PFSK-1 (cell line): ENCODE results near the gene SCN1A.

ENCODE experiments used
- TAF1 ChIP-seq: IDR thresholded peaks from 2 replicates; pipeline ENCODE4 v1.6.1; 2012; ENCODE audit warnings: low read length, control low read depth, borderline replicate concordance; ENCODE audit not compliant: insufficient read depth
- TF ChIP-seq, protein P1 (sequence below), 2 experiments: IDR thresholded peaks; 2 replicates each; pipeline versions ENCODE4 v1.6.1 to v1.8.0; 2011 to 2012; ENCODE audit warnings: low read depth in 2 of 2, low read length in 2 of 2, control low read depth in 1 of 2, inconsistent platforms in 1 of 2, mild to moderate bottlenecking in 1 of 2, moderate library complexity in 1 of 2; ENCODE audit not compliant: insufficient read depth in 1 of 2

DNA sequence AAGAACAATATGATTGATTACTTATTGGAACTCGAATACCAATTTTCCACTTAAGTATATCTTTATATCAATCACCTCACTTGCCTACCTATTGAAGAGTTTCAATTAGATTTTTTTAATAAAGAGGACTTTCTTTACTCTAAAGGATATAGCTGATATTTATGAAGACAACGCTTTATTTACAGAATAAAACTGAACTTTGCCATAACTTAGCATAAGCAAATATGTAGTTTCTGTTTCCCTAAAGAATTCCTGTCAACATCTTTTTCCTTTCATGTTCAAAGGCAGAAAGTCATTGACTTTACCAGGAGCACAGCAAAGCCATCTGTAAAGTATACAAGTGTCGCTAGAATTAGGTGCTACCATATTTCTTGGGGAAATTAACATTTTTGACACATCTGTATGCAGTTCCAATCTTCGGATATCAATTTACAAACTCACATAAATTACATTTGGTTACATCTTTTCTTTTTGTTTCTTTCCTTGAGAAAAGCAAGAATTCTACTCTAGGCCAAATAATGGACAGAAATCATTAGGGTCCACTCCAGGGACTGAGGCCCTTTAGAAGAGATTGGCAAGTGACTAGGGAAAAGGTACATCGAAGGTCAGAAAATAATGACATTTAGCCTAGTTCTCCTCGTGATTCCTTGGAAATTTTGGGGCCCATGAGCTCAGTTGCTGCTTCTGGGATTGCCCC, 7.5 kb upstream of the SCN1A start:
- TF ChIP-seq, protein P1, sequence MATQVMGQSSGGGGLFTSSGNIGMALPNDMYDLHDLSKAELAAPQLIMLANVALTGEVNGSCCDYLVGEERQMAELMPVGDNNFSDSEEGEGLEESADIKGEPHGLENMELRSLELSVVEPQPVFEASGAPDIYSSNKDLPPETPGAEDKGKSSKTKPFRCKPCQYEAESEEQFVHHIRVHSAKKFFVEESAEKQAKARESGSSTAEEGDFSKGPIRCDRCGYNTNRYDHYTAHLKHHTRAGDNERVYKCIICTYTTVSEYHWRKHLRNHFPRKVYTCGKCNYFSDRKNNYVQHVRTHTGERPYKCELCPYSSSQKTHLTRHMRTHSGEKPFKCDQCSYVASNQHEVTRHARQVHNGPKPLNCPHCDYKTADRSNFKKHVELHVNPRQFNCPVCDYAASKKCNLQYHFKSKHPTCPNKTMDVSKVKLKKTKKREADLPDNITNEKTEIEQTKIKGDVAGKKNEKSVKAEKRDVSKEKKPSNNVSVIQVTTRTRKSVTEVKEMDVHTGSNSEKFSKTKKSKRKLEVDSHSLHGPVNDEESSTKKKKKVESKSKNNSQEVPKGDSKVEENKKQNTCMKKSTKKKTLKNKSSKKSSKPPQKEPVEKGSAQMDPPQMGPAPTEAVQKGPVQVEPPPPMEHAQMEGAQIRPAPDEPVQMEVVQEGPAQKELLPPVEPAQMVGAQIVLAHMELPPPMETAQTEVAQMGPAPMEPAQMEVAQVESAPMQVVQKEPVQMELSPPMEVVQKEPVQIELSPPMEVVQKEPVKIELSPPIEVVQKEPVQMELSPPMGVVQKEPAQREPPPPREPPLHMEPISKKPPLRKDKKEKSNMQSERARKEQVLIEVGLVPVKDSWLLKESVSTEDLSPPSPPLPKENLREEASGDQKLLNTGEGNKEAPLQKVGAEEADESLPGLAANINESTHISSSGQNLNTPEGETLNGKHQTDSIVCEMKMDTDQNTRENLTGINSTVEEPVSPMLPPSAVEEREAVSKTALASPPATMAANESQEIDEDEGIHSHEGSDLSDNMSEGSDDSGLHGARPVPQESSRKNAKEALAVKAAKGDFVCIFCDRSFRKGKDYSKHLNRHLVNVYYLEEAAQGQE (IDR thresholded peaks at IDR 0.05; ENCODE audit: insufficient read depth in 1 of 2, low read depth in 2 of 2, low read length in 2 of 2): no peak
- TF ChIP-seq TAF1: no peak
